CD4-positive, alpha-beta T cell treated with Interleukin-6 for 4 hours (primary cell): ENCODE results near the gene VPS39.

Experiments used
- DNase-seq: peaks from one replicate; pipeline ENCODE4 v3.0.0-alpha.2; 2020; ENCODE audit warnings: mixed read lengths

The VPS39 gene

GRCh38 chr15:42121021-42121420 lies 87.1 kb downstream of the VPS39 start:
- DNase-seq: no peak

DNA sequence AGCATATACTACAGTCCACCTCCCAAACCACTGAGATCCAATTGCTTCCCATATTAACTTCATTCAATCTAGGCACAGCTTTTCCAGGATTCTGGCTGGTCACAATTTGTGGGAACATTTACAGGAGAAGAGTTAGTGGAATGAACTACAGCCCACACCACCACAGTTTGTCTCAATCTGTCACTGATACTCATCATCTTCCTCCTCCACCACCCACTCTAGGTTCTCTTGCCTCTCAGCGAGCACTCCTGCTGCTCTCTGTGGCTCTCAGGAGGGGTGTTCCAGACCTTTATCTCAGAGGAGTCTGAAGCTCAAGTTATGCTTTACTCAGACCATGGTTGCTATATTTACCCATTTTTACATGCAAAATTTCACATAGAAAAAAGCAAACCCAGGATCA lies 87.8 kb downstream of the VPS39 start:
- no peak for DNase-seq

- DNase-seq: no peak
Measured at GRCh38 chr15:42119446-42119760, 88.7 kb downstream of the VPS39 start.

GRCh38 chr15:42118650-42119445 lies 89.3 kb downstream of the VPS39 start:
- DNase-seq: no peak

- DNase-seq: no peak
Measured at GRCh38 chr15:42111924-42112323, 96.2 kb downstream of the VPS39 start.

DNA sequence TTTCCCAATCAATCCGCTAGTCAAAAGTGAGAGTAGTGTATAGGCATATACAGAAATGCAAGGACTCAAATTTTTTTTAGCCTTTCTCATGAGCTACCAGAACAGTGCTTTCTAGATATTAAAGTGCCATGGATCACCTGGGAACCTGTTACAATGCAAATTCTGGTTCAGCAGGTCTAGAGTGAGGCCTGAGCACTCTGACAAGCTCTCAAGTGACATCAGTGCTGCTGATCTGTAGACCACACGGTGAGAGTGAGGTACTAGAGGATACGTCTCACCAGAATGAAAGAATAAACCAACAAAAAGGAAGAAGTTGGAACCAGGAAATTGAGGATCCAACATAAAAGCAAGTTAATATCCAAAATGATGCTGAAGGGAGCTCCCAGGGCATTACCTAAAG lies 97.7 kb downstream of the VPS39 start:
- no peak for DNase-seq

DNA sequence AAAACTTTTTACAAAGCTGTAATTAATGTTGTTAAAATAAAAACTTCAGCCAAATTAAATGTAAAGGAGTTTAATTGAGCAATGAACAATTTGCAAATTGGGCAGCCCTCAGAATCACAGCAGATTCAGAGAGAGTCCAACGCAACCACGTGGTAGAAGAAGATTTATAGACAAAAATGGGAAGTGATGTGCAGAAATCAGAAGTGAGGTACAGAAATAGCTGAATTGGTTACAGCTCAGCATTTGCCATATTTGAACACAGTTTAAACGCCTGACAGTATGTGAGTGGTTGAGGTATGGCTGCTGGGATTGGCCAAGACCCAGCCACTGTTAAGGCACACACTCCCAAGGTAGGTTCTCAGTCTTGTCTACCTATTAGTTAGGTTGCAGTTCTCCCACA lies 99.3 kb downstream of the VPS39 start:
- DNase-seq: no peak
